Left lung (tissue), 10 donors: ENCODE results near the gene TMEM190. TPM values are rescaled to one million over a fixed set of nuclear protein-coding genes. Genes with fewer than 3 reads are reported as not detected.

ENCODE experiments used
- ATAC-seq: fragments of 200-7000 bp; cut with Tn5 transposase; one replicate; pipeline ENCODE4 v1.9.1; 2020; ENCODE audit warnings: moderate library complexity
- DNase-seq, 4 donors: peaks; one replicate each; pipeline ENCODE4 v3.0.0-alpha.2; 2013 to 2020
- H3K27ac ChIP-seq, 2 donors: fragments of 200-600 bp; sonication (generic) in 1 of 2; one replicate each; pipeline versions ENCODE4 v1.5.0 to v1.8.0; 2020 to 2021
- H3K27me3 ChIP-seq, 2 donors: fragments of 200-600 bp; sonication (generic) in 1 of 2; one replicate each; pipeline versions ENCODE4 v1.5.0 to v1.8.0; 2020 to 2021
- H3K36me3 ChIP-seq, 2 donors: fragments of 200-600 bp; sonication (generic) in 1 of 2; one replicate each; pipeline versions ENCODE4 v1.5.0 to v1.8.0; 2020 to 2021
- H3K4me1 ChIP-seq, 2 donors: fragments of 200-600 bp; one replicate each; pipeline ENCODE4 v1.8.0; 2021
- H3K4me3 ChIP-seq, 2 donors: fragments of 200-600 bp; sonication (generic) in 1 of 2; one replicate each; pipeline versions ENCODE4 v1.5.0 to v1.8.0; 2020 to 2021; ENCODE audit warnings: mild to moderate bottlenecking in 1 of 2
- H3K9me3 ChIP-seq, 2 donors: fragments of 200-600 bp; sonication (generic) in 1 of 2; one replicate each; pipeline versions ENCODE4 v1.5.0 to v1.8.0; 2020 to 2021
- intact Hi-C, 2 donors: fragments of 100-400 bp; cut with DNase I; formaldehyde crosslinking; loops; one replicate each; pipeline versions ENCODE4 v1.11.2 to v1.14.2; 2022
- polyA plus RNA-seq, 6 donors: library from polyadenylated mRNA; unstranded; fragments of 120-200 nt; gene quantifications; one replicate each; pipeline ENCODE4 v1.2.1, GENCODE V29; 2013; ENCODE audit not compliant: insufficient read length in 6 of 6
- total RNA-seq, 2 donors: library from RNA; stranded (reverse); fragmentation: NEBNext Ultra II Directional; extraction: Animal tissue kit (Norgen Biotek cat#: 25700); gene quantifications; one replicate each; pipeline ENCODE4 v1.2.1, GENCODE V29; 2021
- TF ChIP-seq, protein P1 (sequence below), 2 donors: fragments of 200-600 bp; sonication (generic) in 1 of 2; IDR thresholded peaks; one replicate each; pipeline versions ENCODE4 v1.5.0 to v1.8.0; 2021; ENCODE audit warnings: antibody characterized with exemption in 2 of 2
- donor health status: DM: no; HTN: yes; CAD: no.
- donor health status: DM: no; HTN: no; CAD: no.

The TMEM190 gene
- total and polyA plus RNA-seq, 8 donors, result 1.2 to 15.6 (median 6.9) TPM; not detected in 1

DNA sequence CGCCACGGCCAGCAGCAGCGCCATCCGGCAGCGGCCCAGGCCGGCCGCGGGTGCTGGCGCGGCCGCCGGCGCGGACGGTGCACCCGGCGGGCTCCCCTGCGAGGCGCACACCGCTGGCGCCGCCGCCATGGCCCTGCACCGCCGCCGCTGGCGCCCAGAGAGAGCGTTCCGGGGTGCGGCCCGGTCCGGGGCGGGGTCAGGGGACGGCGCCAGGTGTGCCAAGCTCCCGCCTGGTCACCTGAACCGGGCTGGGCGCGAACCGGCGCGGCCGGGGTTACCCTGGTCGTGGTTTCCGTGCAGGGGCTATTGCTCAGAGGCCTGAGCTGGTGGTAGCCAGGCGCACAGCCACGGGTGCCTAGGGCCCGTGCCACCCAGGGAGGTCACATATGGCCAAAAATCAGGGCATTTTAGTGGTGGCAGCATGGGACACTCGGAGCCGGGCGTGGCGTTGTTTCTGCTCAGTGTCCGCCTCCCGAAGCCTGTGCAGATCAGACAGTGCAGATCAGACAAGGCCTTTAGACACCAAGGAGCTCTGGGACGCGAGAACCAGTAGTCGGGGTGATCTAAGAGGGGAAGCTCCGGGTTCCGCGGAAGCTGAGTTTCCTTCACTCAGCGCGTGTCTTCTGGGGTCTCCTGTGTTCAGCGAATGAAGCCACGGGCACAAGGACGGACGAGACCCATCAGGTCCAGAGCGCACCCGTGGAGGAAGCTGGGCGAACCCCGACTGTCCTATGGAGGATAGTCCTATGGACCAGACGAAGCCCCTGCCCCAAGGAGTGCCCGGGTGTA, 7.7 kb downstream of the TMEM190 start, which contains the start of gene TMEM238:
Gene TMEM238 (minus strand): TSS at position 162 of the 789 bp plus-strand sequence. CDS start 33 bp downstream, at position 129.
- Histone ChIP-seq H3K9me3 (no peaks in the 10 kb centered on the region), H3K36me3 (peaks cover 0 to 29% of the 10 kb centered on the region in 2 donors), H3K4me3 (peak within 1 kb of the TSS; percentile 86 to 91), H3K27ac (peak within 1 kb of the TSS; percentile 96 to 97), H3K27me3 (no peaks in the 10 kb centered on the region), H3K4me1 (peaks cover 30 to 51% of the 10 kb centered on the region in 2 donors)
- DNase-seq, result peak in 2 of 4 donors; percentile 73 to 92
- intact Hi-C loops, result loop anchor here in 1 of 2 donors (10.0 kb wide), 1 partner anchor 80 kb away; no protein-coding TSS in a partner anchor
- peak; percentile 53 for ATAC-seq
- TF ChIP-seq, protein P1, sequence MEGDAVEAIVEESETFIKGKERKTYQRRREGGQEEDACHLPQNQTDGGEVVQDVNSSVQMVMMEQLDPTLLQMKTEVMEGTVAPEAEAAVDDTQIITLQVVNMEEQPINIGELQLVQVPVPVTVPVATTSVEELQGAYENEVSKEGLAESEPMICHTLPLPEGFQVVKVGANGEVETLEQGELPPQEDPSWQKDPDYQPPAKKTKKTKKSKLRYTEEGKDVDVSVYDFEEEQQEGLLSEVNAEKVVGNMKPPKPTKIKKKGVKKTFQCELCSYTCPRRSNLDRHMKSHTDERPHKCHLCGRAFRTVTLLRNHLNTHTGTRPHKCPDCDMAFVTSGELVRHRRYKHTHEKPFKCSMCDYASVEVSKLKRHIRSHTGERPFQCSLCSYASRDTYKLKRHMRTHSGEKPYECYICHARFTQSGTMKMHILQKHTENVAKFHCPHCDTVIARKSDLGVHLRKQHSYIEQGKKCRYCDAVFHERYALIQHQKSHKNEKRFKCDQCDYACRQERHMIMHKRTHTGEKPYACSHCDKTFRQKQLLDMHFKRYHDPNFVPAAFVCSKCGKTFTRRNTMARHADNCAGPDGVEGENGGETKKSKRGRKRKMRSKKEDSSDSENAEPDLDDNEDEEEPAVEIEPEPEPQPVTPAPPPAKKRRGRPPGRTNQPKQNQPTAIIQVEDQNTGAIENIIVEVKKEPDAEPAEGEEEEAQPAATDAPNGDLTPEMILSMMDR (IDR thresholded peaks at IDR 0.05), result no peak

DNA sequence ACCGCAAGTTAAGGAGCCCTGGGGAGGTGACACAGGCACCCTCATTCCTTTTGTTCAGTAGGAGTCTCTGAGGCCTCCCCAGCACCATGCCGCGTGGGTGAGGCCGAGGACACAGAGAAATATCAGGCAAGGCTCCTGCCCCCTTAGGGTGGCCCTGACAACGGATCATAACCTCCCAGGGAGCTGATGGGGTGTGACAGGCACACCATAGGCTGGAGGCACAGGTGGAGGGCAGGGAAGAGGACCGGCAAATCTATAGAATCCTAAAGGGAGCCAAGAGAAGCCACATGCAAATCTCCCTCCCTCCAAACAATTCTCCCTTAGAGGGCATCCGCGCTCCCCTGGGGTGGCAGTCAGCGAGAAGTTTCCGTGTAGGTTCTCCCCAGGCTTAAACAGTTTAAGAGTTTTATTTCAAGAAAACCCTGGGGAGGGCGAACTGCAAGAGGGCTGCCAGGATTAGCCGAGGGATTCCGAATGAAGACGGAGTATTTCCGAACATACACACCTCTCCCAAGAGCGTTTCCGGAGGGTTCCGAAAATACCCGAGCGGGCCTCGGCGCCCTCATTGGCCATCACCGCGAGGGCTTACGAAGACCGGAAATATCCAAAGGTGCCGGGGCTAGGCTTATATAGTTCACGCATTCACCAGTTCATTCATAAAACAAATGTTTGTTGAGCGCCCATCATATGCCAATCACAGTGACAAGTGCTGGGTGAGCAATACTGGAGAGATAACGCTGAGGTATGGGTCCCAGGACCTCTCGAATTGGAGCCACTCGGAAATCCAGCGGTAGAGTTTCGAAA, 8.5 kb downstream of the TMEM190 start:
- Histone ChIP-seq H3K36me3 (peaks cover 0 to 37% of the 10 kb centered on the region in 2 donors), H3K9me3 (no peaks in the 10 kb centered on the region), H3K27ac (peak overlapping the region; percentile 96 to 97), H3K27me3 (no peaks in the 10 kb centered on the region), H3K4me3 (peak overlapping the region; percentile 86 to 91), H3K4me1 (peaks cover 30 to 59% of the 10 kb centered on the region in 2 donors)
- TF ChIP-seq, protein P1 (IDR thresholded peaks at IDR 0.05), result no peak
- DNase-seq (peak; percentile 93 to 97 (median 95)), ATAC-seq (peak; percentile 86)
- intact Hi-C loops, result loop anchor here in 1 of 2 donors (10.0 kb wide), 1 partner anchor 80 kb away; no protein-coding TSS in a partner anchor

DNA sequence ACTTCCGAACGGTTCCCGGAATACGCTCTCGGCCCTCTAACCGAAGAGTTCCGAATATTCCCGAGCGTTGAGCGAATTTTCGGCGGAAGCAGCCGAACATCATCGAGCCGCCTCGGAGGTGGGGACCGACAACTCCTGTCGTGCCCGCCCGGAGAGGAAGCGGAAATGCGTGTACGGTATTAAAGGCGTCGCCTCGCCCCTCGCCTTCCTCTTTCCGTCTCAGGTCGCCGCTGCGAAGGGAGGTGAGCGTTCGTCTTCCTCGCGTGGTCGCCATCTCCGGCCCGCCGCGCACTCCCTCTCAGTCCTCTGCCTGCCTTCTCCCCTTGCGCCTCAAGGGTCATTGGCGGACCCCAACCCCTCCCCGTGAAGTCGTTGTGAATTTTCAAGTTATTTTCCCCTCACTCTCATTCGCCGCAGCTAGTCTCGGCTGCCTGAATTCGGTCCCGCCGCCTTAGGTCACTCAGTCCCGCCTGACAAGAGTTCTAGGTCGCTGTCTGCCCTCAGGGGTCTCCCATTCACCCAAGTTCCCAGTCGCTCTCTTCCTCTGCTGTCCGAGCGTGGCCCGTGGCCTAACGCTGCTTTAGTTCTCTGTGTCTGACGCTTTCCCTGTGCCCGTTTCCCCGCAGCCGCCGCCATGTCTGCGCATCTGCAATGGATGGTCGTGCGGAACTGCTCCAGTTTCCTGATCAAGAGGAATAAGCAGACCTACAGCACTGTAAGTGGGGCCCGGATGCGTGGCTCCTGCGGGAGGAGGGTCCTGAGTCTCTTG, 9.3 kb downstream of the TMEM190 start, which contains the start of gene RPL28:
Gene RPL28 (plus strand): TSS at position 209 of the 769 bp plus-strand sequence. CDS start 426 bp downstream, at position 635.
- DNase-seq (peak; percentile 97 to 99 (median 98)), ATAC-seq (peak; percentile 87)
- peak within 1 kb of the TSS; percentile 86 to 91 for H3K4me3 ChIP-seq
- H3K9me3 ChIP-seq, result no peaks in the 10 kb centered on the region
- peaks cover 30 to 63% of the 10 kb centered on the region in 2 donors for H3K4me1 ChIP-seq
- TF ChIP-seq, protein P1 (IDR thresholded peaks at IDR 0.05), result peak in 1 of 2 donors; percentile 10
- intact Hi-C loops, result loop anchor here in 1 of 2 donors (10.0 kb wide), 1 partner anchor 81 kb away; no protein-coding TSS in a partner anchor
- H3K27ac ChIP-seq, result peak within 1 kb of the TSS; percentile 96 to 97
- no peaks in the 10 kb centered on the region for H3K27me3 ChIP-seq
- H3K36me3 ChIP-seq, result peaks cover 0 to 45% of the 10 kb centered on the region in 2 donors

DNA sequence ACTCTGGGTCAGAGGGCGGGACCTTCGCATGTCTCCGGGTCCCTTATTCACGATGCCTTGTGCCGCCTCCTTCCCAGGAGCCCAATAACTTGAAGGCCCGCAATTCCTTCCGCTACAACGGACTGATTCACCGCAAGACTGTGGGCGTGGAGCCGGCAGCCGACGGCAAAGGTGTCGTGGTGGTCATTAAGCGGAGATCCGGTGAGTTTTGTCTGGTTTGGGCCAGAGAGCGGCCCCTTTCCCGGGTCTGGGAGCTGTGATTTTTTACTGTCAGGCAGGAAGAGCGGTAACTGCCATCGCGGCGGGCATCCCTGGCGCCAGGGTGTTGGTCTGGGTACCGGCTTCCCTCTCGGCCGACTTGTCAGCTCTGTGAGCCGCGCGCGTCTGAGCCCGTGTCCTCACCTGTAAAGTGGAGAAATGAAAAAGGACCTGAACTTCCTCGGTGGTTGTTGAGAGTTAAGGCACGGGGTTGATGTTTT, 9.9 kb downstream of the TMEM190 start:
- Histone ChIP-seq H3K27me3 (no peaks in the 10 kb centered on the region), H3K9me3 (no peaks in the 10 kb centered on the region), H3K4me1 (peaks cover 30 to 63% of the 10 kb centered on the region in 2 donors), H3K36me3 (peaks cover 0 to 52% of the 10 kb centered on the region in 2 donors), H3K27ac (peak overlapping the region; percentile 96 to 97), H3K4me3 (peak overlapping the region; percentile 86 to 91)
- no peak for ATAC-seq
- DNase-seq, result peak in 1 of 4 donors; percentile 82
- intact Hi-C loops, result loop anchor here in 1 of 2 donors (10.0 kb wide), 1 partner anchor 82 kb away; no protein-coding TSS in a partner anchor
- TF ChIP-seq, protein P1 (IDR thresholded peaks at IDR 0.05), result no peak
